Left forelimb (tissue), 1 donor: ENCODE results near the gene PLCL2.

Experiments
- DNase-seq: peaks from one replicate; pipeline ENCODE4 v3.0.0-alpha.2; 2018; ENCODE audit warnings: low spot score

The PLCL2 gene

GRCh38 chr3:16893618-16894200, 9.0 kb downstream of the PLCL2 start:
- DNase-seq = no peak

- DNase-seq = no peak
These were observed 11.4 kb downstream of the PLCL2 start for GRCh38 chr3:16896094-16896627.

GRCh38 chr3:16896820-16897219, 12.1 kb downstream of the PLCL2 start:
- DNase-seq = no peak

- DNase-seq = no peak
These were observed 12.6 kb downstream of the PLCL2 start for GRCh38 chr3:16897254-16897926.

GRCh38 chr3:16898595-16899395, 14.0 kb downstream of the PLCL2 start:
- DNase-seq = no peak

- DNase-seq = no peak
These were observed 15.2 kb downstream of the PLCL2 start for GRCh38 chr3:16899919-16900318.

- no peak for DNase-seq
These were observed 16.2 kb downstream of the PLCL2 start for GRCh38 chr3:16900779-16901440.

GRCh38 chr3:16904423-16905417, 20.0 kb downstream of the PLCL2 start:
- no peak for DNase-seq

- DNase-seq = no peak
These were observed 20.9 kb downstream of the PLCL2 start for GRCh38 chr3:16905704-16906103.

- DNase-seq = no peak
These were observed 21.9 kb downstream of the PLCL2 start for GRCh38 chr3:16906682-16907081.

- DNase-seq = no peak
These were observed 22.5 kb downstream of the PLCL2 start for GRCh38 chr3:16907243-16907642.

GRCh38 chr3:16908016-16908807, 23.5 kb downstream of the PLCL2 start:
- no peak for DNase-seq

- no peak for DNase-seq
These were observed 24.1 kb downstream of the PLCL2 start for GRCh38 chr3:16908896-16909295.

- DNase-seq = no peak
These were observed 25.0 kb downstream of the PLCL2 start for GRCh38 chr3:16909802-16910201.

- DNase-seq = no peak
These were observed 25.5 kb downstream of the PLCL2 start for GRCh38 chr3:16910207-16910606.

- no peak for DNase-seq
These were observed 27.2 kb downstream of the PLCL2 start for GRCh38 chr3:16911916-16912315.

- no peak for DNase-seq
These were observed 27.9 kb downstream of the PLCL2 start for GRCh38 chr3:16912400-16913263.

GRCh38 chr3:16913264-16913580, 28.5 kb downstream of the PLCL2 start:
- no peak for DNase-seq

- DNase-seq = no peak
These were observed 32.1 kb downstream of the PLCL2 start for GRCh38 chr3:16916840-16917239.
